Activated T-helper 17 cell treated with anti-CD3 and anti-CD28 coated beads, Interleukin-2, amount 50 U/mL, for 72 hours (primary cell): ENCODE data around the gene UBE2M. TPM values are rescaled to one million over a fixed set of nuclear protein-coding genes. Genes with fewer than 3 reads are reported as not detected.
"Not testable (repeated sequence)": the region's sequence is repeated elsewhere in the genome, so short reads cannot be mapped to it uniquely, and the experiment has no call there.

ENCODE experiments used
- ATAC-seq: fragments of 150-1000 bp; cut with Tn5 transposase; replicated peaks from 2 replicates; pipeline ENCODE4 v1.10.0; 2021; ENCODE audit warnings: mild to moderate bottlenecking, moderate library complexity
- H3K27ac Mint-ChIP-seq: one replicate; pipeline ENCODE4 v1.8.0; 2022; ENCODE audit warnings: mixed read lengths
- H3K27me3 Mint-ChIP-seq: one replicate; pipeline ENCODE4 v1.8.0; 2022; ENCODE audit warnings: mixed read lengths
- H3K36me3 Mint-ChIP-seq: one replicate; pipeline ENCODE4 v1.8.0; 2022; ENCODE audit warnings: low read depth, mild to moderate bottlenecking, mixed read lengths
- H3K4me1 Mint-ChIP-seq: one replicate; pipeline ENCODE4 v1.8.0; 2022; ENCODE audit warnings: mixed read lengths
- H3K4me3 Mint-ChIP-seq: one replicate; pipeline ENCODE4 v1.8.0; 2022; ENCODE audit warnings: mild to moderate bottlenecking, mixed read lengths
- H3K9me3 Mint-ChIP-seq: one replicate; pipeline ENCODE4 v1.8.0; 2022; ENCODE audit warnings: mixed read lengths
- total RNA-seq, 2 donors: library from RNA; stranded (reverse); gene quantifications; one replicate each; pipeline ENCODE4 v1.2.3, GENCODE V29; 2022

The UBE2M gene
- total RNA-seq, 2 donors from 2014 or later, result 102 to 141 TPM

DNA sequence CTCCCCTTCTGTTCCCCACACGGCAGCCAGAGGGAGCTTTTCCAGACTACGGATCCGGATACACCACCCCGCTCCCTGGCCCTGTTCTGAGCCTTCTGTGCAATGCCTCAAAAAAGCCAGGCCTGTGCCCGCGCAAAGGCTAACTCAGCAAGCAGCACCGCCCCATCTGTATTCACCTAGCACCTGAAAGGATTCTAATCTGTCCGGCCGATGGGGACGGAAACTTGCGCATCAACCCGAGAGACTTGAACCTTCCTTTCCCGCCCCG, 39.4 kb downstream of the UBE2M start:
- Mint-ChIP-seq H3K9me3 (no peaks in the 10 kb centered on the region), H3K27me3 (no peaks in the 10 kb centered on the region), H3K4me1 (peaks cover 18% of the 10 kb centered on the region), H3K36me3 (peaks cover 36% of the 10 kb centered on the region), H3K4me3 (peak overlapping the region; percentile 89), H3K27ac (peak overlapping the region; percentile 96)
- ATAC-seq, result peak; percentile 30

GRCh38 chr19:58518256-58519086, 39.9 kb downstream of the UBE2M start:
- H3K27me3 Mint-ChIP-seq, result no peaks in the 10 kb centered on the region
- H3K9me3 Mint-ChIP-seq, result no peaks in the 10 kb centered on the region
- peaks cover 36% of the 10 kb centered on the region for H3K36me3 Mint-ChIP-seq
- H3K4me3 Mint-ChIP-seq, result peak overlapping the region; percentile 89
- H3K4me1 Mint-ChIP-seq, result peaks cover 18% of the 10 kb centered on the region
- H3K27ac Mint-ChIP-seq, result peak overlapping the region; percentile 96
- no peak for ATAC-seq

- no peak overlapping the region for H3K27ac Mint-ChIP-seq
- H3K36me3 Mint-ChIP-seq, result peaks cover 36% of the 10 kb centered on the region
- H3K4me1 Mint-ChIP-seq, result peaks cover 18% of the 10 kb centered on the region
- no peaks in the 10 kb centered on the region for H3K9me3 Mint-ChIP-seq
- H3K4me3 Mint-ChIP-seq, result peak overlapping the region; percentile 89
- no peaks in the 10 kb centered on the region for H3K27me3 Mint-ChIP-seq
- ATAC-seq, result no peak
These were observed 41.2 kb downstream of the UBE2M start for GRCh38 chr19:58516964-58517833.

DNA sequence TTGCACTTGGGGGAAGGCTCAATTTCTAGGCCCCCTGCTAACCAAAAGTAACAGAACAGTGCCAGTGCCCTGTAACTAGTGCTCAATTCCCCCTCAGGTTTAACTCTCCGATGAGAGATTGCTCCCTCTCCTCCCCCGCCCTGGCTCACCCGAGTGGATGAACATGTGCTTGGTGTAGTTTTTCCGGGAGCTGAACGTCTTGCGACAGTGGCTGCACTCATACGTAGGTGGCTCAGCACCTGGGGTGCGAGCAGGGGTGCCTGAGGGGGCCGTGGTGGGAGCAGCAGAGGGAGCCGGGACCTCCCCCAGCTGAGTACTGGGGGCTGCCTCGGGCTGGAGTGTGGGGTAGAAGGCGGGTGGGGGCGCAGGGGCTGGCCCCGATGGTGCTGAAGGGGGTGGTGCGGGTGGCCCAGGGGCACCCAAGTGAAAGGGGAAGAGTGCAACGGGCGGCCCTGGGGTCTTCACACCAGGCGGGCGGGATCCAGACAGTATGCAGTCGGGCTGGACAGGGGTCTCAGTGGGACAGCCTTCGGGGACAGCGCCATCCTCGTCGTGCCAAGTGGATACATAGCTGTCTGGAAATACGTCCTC, 42.1 kb downstream of the UBE2M start:
- peaks cover 36% of the 10 kb centered on the region for H3K36me3 Mint-ChIP-seq
- no peaks in the 10 kb centered on the region for H3K9me3 Mint-ChIP-seq
- H3K27me3 Mint-ChIP-seq, result no peaks in the 10 kb centered on the region
- H3K27ac Mint-ChIP-seq, result peak overlapping the region; percentile 80
- ATAC-seq, result no peak
- H3K4me1 Mint-ChIP-seq, result peaks cover 13% of the 10 kb centered on the region
- H3K4me3 Mint-ChIP-seq, result peak overlapping the region; percentile 85

DNA sequence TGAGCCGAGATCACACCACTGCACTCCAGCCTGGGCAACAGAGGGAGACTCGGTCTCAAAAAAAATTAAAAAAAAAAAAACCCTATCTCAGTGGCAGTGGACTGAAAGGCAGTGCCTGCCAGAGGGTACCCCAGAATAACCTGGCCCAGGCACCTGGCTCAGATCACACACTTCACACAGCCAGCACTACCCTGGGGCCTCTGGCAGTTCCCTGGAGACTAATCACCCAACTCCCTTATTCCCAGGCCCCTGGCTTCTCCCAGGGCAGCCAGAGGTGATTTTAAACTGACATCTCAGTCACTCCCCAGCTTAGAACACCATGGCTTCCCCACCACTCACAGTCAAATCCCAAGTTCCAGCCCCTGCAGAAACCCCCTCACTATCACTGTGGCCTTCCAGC, 43.2 kb downstream of the UBE2M start:
- peaks cover 12% of the 10 kb centered on the region for H3K4me1 Mint-ChIP-seq
- peaks cover 36% of the 10 kb centered on the region for H3K36me3 Mint-ChIP-seq
- H3K9me3 Mint-ChIP-seq, result no peaks in the 10 kb centered on the region
- peak overlapping the region; percentile 85 for H3K4me3 Mint-ChIP-seq
- no peak for ATAC-seq
- no peaks in the 10 kb centered on the region for H3K27me3 Mint-ChIP-seq
- peak overlapping the region; percentile 80 for H3K27ac Mint-ChIP-seq

DNA sequence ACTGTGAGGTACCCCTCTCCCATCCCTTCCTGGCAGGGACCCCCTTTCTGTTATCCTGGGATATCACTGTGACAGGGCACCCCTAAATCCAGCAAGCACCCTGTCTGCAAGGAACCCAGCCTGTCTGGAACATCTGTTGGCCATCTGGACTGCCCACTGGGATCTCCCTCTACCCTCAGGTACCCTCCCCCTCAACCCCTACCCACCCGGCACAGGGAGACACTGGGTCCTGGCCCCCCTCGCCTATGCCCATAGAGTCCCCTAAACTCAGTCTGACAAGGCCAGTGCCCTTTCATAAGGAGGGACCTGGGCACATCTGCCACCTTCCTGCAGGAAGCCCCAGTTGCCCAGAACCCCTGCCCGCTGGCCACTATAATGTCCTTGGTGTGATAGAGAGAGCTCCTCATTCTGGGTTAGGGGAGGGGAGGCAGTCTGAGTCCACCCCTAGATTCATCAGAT, 43.8 kb downstream of the UBE2M start:
- Mint-ChIP-seq H3K4me1 (peaks cover 12% of the 10 kb centered on the region), H3K27me3 (no peaks in the 10 kb centered on the region), H3K36me3 (peaks cover 32% of the 10 kb centered on the region), H3K27ac (peak overlapping the region; percentile 85), H3K9me3 (no peaks in the 10 kb centered on the region), H3K4me3 (peak overlapping the region; percentile 85)
- no peak for ATAC-seq

DNA sequence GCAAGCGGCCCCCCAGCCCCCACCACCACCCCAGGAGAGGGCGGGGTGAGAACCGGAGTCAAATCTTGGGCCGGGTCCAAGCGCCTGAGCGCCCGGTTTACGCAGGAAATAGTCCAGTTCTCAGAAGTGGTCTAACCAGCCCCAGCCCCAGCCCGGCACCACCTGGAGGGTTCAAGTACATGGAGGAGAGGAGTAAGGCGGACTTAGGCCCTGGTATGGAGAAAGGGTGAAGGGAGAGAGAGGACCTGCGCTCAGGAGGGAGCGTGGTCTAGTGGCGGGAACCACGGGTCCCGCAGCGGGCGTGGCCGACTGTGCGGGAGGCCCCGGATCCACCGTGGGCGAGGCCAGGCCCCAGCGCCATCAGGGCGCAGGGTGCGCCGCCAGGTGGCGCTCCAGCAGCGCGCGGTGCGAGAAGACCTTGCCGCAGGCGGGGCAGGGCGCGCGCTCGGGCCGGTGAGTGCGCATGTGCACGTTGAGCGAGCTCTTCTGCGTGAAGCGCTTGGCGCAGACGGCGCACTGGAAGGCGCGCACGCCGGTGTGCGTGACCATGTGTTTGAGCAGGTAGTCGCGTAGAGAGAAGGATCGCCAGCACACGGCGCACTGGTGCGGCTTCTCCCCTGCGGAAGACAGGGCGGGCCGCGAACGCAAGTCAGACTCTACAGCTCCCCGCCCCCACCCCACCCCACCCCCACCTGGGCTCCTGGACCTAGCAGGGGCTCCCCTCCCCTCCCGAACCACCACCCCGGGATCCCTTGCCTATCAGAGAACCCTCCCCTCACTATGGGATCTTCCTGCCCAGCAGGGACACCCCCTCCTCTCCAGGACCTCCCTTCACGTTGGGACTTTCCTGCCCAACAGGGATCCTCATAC, 44.5 kb downstream of the UBE2M start:
- Mint-ChIP-seq H3K9me3 (no peaks in the 10 kb centered on the region), H3K27me3 (no peaks in the 10 kb centered on the region), H3K36me3 (peaks cover 26% of the 10 kb centered on the region), H3K4me3 (peak overlapping the region; percentile 85), H3K4me1 (peaks cover 12% of the 10 kb centered on the region), H3K27ac (peak overlapping the region; percentile 85)
- peak; percentile 95 for ATAC-seq

GRCh38 chr19:58513213-58513693, 45.2 kb downstream of the UBE2M start:
- H3K27ac Mint-ChIP-seq, result peak overlapping the region; percentile 85
- H3K36me3 Mint-ChIP-seq, result peaks cover 20% of the 10 kb centered on the region
- H3K4me1 Mint-ChIP-seq, result peaks cover 11% of the 10 kb centered on the region
- no peaks in the 10 kb centered on the region for H3K27me3 Mint-ChIP-seq
- H3K9me3 Mint-ChIP-seq, result no peaks in the 10 kb centered on the region
- ATAC-seq, result peak; percentile 2
- peak overlapping the region; percentile 85 for H3K4me3 Mint-ChIP-seq

DNA sequence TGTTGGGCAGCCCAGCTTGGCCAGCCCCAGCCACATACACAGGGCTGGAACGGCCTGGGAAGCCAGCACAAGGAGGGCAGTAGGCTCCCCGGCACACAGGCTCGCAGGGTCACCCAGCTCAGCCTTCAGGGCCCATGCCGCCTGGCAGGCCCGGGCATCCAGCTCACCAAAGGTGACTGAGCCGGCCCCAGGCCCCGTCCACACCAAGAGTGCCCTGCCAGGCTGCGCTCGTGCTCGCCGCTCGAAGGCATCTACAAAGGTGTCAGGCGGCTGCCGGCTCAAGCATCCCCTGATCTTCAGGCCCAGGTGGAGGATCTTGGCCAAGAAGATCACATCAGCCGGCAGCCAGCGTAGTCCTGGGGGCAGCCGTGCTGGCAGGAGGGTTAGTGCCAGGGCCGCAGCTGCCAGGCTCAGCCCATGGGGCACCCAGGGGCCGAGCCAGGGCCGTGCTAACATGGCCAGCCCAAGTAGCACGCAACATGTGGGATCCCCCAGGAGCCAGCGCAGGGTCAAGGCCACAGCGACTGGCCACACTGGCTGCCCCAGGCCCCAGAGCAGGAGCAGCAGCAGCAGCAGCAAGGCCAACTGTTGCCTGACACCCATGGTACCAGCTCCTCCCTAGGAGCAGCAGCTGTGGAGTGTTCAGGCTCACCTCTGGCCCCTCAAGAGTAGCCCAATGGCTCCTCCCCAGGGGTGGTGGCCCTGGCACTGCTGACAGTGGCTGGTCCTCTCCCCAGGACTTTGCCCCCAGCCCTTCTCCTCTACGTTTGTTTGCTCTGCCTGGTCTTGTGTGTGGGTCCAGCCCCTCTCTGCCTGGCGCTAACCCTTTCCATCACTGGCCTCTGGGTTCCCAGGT, 46.8 kb downstream of the UBE2M start, which contains the start of gene SLC27A5:
TSS of gene SLC27A5 (minus strand) at position 640 of the 856 bp plus-strand sequence. CDS start at position 603, 37 bp downstream.
- Mint-ChIP-seq H3K4me3 (peak within 1 kb of the TSS; percentile 85), H3K27me3 (no peaks in the 10 kb centered on the region), H3K27ac (peak within 1 kb of the TSS; percentile 85), H3K9me3 (peaks cover 3% of the 10 kb centered on the region), H3K36me3 (peaks cover 16% of the 10 kb centered on the region), H3K4me1 (peaks cover 6% of the 10 kb centered on the region)
- ATAC-seq, result no peak

GRCh38 chr19:58510084-58510862, 48.1 kb downstream of the UBE2M start:
- H3K36me3 Mint-ChIP-seq, result peaks cover 8% of the 10 kb centered on the region
- no peak for ATAC-seq
- peaks cover 3% of the 10 kb centered on the region for H3K9me3 Mint-ChIP-seq
- H3K27ac Mint-ChIP-seq, result peak overlapping the region; percentile 41
- peaks cover under 1% of the 10 kb centered on the region for H3K4me1 Mint-ChIP-seq
- no peaks in the 10 kb centered on the region for H3K27me3 Mint-ChIP-seq
- H3K4me3 Mint-ChIP-seq, result no peak overlapping the region

DNA sequence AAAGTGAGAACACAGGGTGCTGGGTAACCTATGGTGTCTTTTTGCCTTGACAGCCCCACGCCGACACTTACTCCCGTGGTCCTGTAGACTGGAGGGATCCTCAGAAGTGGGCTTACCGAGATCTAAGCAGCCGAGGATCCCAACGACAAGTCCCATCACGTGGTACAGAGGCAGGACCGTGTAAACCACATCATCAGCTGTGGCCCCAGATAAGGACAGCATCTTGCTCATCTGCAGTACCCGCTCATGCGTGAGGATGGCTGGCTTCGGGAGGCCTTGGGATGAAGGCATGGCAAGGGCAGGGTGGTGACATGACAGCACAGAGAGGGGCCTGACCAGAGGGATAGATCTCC, 48.7 kb downstream of the UBE2M start:
- Mint-ChIP-seq H3K27me3 (no peaks in the 10 kb centered on the region), H3K9me3 (peaks cover 3% of the 10 kb centered on the region), H3K27ac (peak overlapping the region; percentile 41), H3K36me3 (peaks cover 2% of the 10 kb centered on the region), H3K4me3 (no peak overlapping the region), H3K4me1 (no peaks in the 10 kb centered on the region)
- no peak for ATAC-seq

- not testable (repeated sequence) for ATAC-seq, H3K27ac Mint-ChIP-seq, H3K36me3 Mint-ChIP-seq, H3K4me1 Mint-ChIP-seq, H3K4me3 Mint-ChIP-seq, H3K9me3 Mint-ChIP-seq, H3K27me3 Mint-ChIP-seq
These were observed 50.7 kb downstream of the UBE2M start for GRCh38 chr19:58507602-58508223.
